Esophagus squamous epithelium (tissue), 5 donors: Measurements from ENCODE around the gene TMCC3. TPM values are rescaled to one million over a fixed set of nuclear protein-coding genes. Genes with fewer than 3 reads are reported as not detected.

Source experiments
- DNase-seq: peaks from one replicate; lab custom pipeline; 2025; lab: John Stamatoyannopoulos, UW
- H3K27ac ChIP-seq, 4 donors: fragments of 200-600 bp; sonication (generic); one replicate each; pipeline ENCODE4 v1.5.1; 2016 to 2019; ENCODE audit warnings: mild to moderate bottlenecking in 1 of 4
- H3K27me3 ChIP-seq, 4 donors: fragments of 200-600 bp; sonication (generic); 1 replicate in 3 of 4; 2 replicates in 1 of 4; pipeline versions ENCODE4 v1.5.1 to v1.6.0; 2017 to 2021; ENCODE audit warnings: antibody characterized with exemption in 1 of 4
- H3K36me3 ChIP-seq, 3 donors: fragments of 200-600 bp; sonication (generic); one replicate each; pipeline ENCODE4 v1.5.1; 2016 to 2019
- H3K4me1 ChIP-seq, 3 donors: fragments of 200-600 bp; sonication (generic); one replicate each; pipeline ENCODE4 v1.5.1; 2017 to 2019
- H3K4me3 ChIP-seq, 4 donors: fragments of 200-600 bp; sonication (generic); 1 replicate in 3 of 4; 2 replicates in 1 of 4; pipeline ENCODE4 v1.5.1; 2016 to 2019; ENCODE audit warnings: mild to moderate bottlenecking in 2 of 4, moderate library complexity in 1 of 4
- H3K9me3 ChIP-seq, 3 donors: fragments of 200-600 bp; sonication (generic); one replicate each; pipeline ENCODE4 v1.5.1; 2016 to 2019
- POLR2A ChIP-seq, 4 donors: fragments of 450-650 bp; IDR thresholded peaks; one replicate each; pipeline ENCODE4 v1.6.1; 2017; ENCODE audit warnings: antibody characterized with exemption in 4 of 4, mild to moderate bottlenecking in 4 of 4, moderate library complexity in 3 of 4
- WGBS, 2 donors: methylation state at CpG; one replicate each; pipeline ENCODE4 v1.1.5; 2018; 5-methylcytosine and 5-hydroxymethylcytosine counted together
- intact Hi-C: fragments of 100-400 bp; cut with DNase I; formaldehyde crosslinking; loops from one replicate; pipeline ENCODE4 v1.15.0; 2022
- total RNA-seq, 4 donors: library from RNA; depleted of rRNA; stranded (reverse); fragments of >200 nt; gene quantifications; one replicate each; pipeline ENCODE4 v1.1.0, GENCODE V29; 2016
- TF ChIP-seq, protein P1 (sequence below), 6 experiments: fragments of 450-650 bp in 4 of 6; fragments of 200-600 bp in 2 of 6; sonication (generic) in 2 of 6; IDR thresholded peaks; one replicate each; pipeline ENCODE4 v1.5.1; 2016 to 2019; ENCODE audit warnings: antibody characterized with exemption in 6 of 6, mild to moderate bottlenecking in 4 of 6, moderate library complexity in 4 of 6
- donor health status: DM: yes; HTN: yes; CAD: no.

TMCC3 gene
- total RNA-seq, 4 donors from 2014 or later: 6.8 to 14.2 (median 10.5) TPM

DNA sequence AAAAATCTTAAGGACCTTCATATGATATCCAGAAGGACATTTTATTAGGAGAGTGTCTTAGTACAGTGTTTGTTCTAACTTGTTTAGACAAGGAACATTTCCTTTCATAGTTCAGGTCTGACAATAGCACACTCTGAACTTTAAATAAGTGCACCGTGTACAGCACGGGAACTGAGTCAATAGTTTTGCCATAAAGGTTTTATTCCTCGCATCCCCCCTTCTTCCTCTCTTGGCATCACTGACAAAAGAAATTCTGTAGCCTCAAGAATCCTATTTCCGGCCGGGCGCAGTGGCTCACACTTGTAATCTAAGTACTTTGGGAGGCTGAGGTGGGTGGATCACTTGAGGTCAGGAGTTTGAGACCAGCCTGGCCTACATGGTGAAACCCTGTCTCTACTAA is 58.3 kb downstream of the TMCC3 start:
- H3K36me3 ChIP-seq: no peaks in the 10 kb centered on the region
- DNase-seq: no peak
- H3K4me1 ChIP-seq: peaks cover 0 to 80% (median 16%) of the 10 kb centered on the region in 3 donors
- TF ChIP-seq, protein P1, sequence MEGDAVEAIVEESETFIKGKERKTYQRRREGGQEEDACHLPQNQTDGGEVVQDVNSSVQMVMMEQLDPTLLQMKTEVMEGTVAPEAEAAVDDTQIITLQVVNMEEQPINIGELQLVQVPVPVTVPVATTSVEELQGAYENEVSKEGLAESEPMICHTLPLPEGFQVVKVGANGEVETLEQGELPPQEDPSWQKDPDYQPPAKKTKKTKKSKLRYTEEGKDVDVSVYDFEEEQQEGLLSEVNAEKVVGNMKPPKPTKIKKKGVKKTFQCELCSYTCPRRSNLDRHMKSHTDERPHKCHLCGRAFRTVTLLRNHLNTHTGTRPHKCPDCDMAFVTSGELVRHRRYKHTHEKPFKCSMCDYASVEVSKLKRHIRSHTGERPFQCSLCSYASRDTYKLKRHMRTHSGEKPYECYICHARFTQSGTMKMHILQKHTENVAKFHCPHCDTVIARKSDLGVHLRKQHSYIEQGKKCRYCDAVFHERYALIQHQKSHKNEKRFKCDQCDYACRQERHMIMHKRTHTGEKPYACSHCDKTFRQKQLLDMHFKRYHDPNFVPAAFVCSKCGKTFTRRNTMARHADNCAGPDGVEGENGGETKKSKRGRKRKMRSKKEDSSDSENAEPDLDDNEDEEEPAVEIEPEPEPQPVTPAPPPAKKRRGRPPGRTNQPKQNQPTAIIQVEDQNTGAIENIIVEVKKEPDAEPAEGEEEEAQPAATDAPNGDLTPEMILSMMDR (IDR thresholded peaks at IDR 0.05): no peak
- no peak for TF ChIP-seq POLR2A (IDR thresholded peaks at IDR 0.05)
- peak overlapping the region; percentile 22 to 54 (median 40) for H3K27ac ChIP-seq
- no peaks in the 10 kb centered on the region for H3K9me3 ChIP-seq
- 31 to 54% methylated on average over 6 of the region's 6 CpGs for WGBS, 2 donors
- intact Hi-C loops: no loop called here
- H3K27me3 ChIP-seq: no peaks in the 10 kb centered on the region
- no peak overlapping the region for H3K4me3 ChIP-seq

DNA sequence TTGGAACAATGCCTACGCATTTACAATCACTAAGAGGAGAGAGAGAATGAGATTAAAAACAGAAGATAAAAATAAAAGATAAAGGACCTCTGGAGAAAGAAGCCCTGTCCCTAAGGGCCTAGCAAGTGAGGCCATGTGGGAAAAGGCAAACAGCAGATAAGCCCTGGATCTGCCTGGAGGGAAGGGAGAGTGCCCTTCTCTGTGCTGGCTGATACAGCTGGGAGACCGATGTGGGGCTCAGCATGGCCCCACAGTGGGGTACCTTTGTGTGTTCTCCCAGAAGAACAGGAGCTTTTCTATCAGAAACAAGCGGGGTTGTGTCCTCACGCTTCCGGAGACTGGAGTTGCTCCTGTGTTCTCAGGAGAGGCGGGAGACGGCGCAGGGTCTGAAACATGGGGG is 59.9 kb downstream of the TMCC3 start:
- H3K27ac ChIP-seq: peak overlapping the region in 1 of 4 donors; percentile 27
- no peaks in the 10 kb centered on the region for H3K36me3 ChIP-seq
- intact Hi-C loops: no loop called here
- peaks cover 0 to 86% (median 26%) of the 10 kb centered on the region in 3 donors for H3K4me1 ChIP-seq
- no peaks in the 10 kb centered on the region for H3K9me3 ChIP-seq
- no peak overlapping the region for H3K4me3 ChIP-seq
- WGBS, 2 donors: 80 to 93% methylated on average over 3 to 6 of the region's 8 CpGs
- no peak for DNase-seq
- TF ChIP-seq, protein P1 (IDR thresholded peaks at IDR 0.05): no peak
- no peak for TF ChIP-seq POLR2A (IDR thresholded peaks at IDR 0.05)
- H3K27me3 ChIP-seq: no peaks in the 10 kb centered on the region

DNA sequence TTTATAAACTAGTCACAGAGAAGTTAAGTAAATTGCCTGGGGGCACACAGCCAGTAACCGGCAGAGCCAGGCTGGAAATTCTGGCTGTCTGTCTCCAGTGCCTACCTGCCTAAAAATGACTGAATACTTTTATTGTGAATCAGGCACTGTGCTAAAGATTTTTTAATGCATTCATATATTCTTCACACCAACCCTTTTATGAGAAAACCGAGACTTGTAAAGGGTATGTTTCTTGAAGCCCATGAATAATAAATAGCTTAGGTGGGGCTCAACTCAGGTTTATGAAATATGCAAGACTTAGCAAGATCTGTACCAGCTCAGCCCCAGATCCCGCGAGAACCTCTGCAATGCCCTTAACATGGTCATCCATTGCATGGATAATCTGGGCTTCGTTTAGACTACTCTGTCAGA is 60.8 kb downstream of the TMCC3 start:
- DNase-seq: no peak
- WGBS, 2 donors: 35 to 40% methylated on average over 5 of the region's 5 CpGs
- no peaks in the 10 kb centered on the region for H3K9me3 ChIP-seq

DNA sequence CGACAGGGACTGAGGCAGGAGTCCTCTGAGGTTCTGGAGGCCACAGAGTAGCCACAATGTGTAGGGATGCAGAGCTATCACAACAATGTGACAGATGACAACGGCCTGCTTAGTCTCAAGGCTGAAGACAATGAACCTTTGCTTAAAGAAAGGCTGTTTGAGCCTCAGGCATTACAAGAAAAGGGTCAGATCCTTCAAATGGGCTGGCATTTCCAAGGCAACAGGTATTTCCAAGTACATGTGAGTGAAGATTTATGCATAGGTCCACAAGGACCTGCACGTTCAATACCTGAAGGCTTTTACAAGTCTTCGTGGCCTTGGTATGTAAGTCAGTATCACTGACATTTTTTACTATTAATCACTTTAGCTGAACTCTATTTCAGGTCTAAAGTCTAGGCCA is 62.0 kb downstream of the TMCC3 start:
- WGBS, 2 donors: 62 to 81% methylated on average over 4 of the region's 4 CpGs
- peaks cover 0 to 78% (median 26%) of the 10 kb centered on the region in 3 donors for H3K4me1 ChIP-seq
- DNase-seq: no peak
- H3K36me3 ChIP-seq: no peaks in the 10 kb centered on the region
- peak overlapping the region in 3 of 4 donors; percentile 62 to 72 (median 72) for H3K27ac ChIP-seq
- no peaks in the 10 kb centered on the region for H3K9me3 ChIP-seq
- H3K27me3 ChIP-seq: no peaks in the 10 kb centered on the region
- intact Hi-C loops: no loop called here
- no peak overlapping the region for H3K4me3 ChIP-seq
- TF ChIP-seq POLR2A (IDR thresholded peaks at IDR 0.05): no peak
- TF ChIP-seq, protein P1 (IDR thresholded peaks at IDR 0.05): no peak

More for the DNA sequence above, 60.8 kb downstream of the TMCC3 start:
- TF ChIP-seq POLR2A (IDR thresholded peaks at IDR 0.05): no peak
- TF ChIP-seq, protein P1 (IDR thresholded peaks at IDR 0.05): no peak
- intact Hi-C loops: no loop called here
- Histone ChIP-seq H3K4me1 (peaks cover 0 to 90% (median 26%) of the 10 kb centered on the region in 3 donors), H3K36me3 (no peaks in the 10 kb centered on the region), H3K4me3 (no peak overlapping the region), H3K27ac (peak overlapping the region in 3 of 4 donors; percentile 27 to 62 (median 48)), H3K27me3 (no peaks in the 10 kb centered on the region)

DNA sequence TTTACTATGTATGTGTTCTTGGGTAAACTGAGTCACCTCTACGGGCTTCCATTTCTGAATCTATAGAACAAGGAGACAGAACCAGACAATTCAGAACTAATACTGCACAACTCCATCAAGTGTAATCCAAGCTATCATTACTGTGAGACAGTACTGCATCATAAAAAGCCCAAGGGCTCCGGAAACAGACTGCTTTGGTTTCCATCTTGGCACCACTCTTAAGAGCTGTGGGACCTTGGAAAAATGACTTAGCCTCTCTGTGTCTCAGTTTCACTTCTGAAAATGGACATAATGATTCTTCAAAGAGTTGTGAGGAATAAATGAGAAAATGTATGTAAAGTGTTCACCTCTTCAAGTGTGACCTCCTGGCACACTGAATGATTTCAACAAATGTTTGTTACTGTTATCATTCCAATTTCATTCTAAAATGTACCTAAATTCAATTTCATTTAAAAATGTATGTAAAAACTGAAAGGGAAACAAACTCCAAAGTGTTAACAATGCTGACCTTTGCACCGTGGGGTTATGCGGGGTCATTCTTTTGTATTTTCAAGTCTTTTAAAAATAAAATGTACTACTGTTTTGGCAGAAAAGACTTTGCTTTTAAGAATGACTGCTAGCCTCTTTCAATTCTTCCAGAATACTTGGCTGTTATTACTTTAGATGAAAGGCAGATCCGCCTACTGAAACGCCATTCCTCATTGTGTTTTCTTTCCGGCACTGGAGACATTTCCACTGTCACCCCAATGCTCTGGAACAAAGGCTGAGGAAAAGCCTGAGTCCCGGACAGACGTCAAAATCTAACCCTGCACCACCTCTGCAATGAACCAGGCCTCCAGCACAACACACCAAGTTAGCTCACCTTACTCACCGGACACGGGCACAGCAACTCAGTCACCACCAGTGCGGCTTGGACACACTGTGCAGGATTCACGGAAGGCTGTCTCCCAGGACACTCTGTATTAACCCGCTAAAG is 62.8 kb downstream of the TMCC3 start:
- peaks cover 0 to 72% (median 26%) of the 10 kb centered on the region in 3 donors for H3K4me1 ChIP-seq

More for the DNA sequence above, 62.8 kb downstream of the TMCC3 start:
- H3K4me3 ChIP-seq: no peak overlapping the region
- 44 to 57% methylated on average over 10 to 11 of the region's 14 CpGs for WGBS, 2 donors
- TF ChIP-seq POLR2A (IDR thresholded peaks at IDR 0.05): no peak
- TF ChIP-seq, protein P1 (IDR thresholded peaks at IDR 0.05): no peak
- DNase-seq: no peak
- H3K27ac ChIP-seq: peak overlapping the region; percentile 37 to 72 (median 67)
- H3K27me3 ChIP-seq: no peaks in the 10 kb centered on the region
- no peaks in the 10 kb centered on the region for H3K9me3 ChIP-seq
- intact Hi-C loops: no loop called here
- no peaks in the 10 kb centered on the region for H3K36me3 ChIP-seq
